ENCODE data around the gene BCKDHB. TPM values are rescaled to one million over a fixed set of nuclear protein-coding genes. Genes with fewer than 3 reads are reported as not detected.

The BCKDHB gene
- total RNA-seq, 1 donor from 2014 or later: 15.0 TPM

DNA sequence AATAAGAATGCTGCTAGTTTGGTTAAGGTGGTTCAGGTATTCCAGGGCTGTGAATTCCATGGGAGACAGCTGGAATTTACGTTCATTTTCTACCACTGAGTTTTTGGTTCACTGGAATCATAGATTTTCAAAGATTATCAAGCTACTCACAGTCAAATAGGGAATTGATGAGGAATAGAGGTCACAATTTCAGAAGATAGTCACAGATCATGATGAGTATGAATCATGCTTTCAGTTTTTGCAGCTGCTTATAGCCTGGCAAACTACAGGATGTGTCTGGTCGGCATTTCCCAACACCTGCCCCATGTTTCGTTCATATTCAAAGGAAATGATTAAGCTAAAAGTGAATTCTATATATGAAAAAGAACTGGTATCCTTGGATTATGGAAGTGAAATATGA is 58.7 kb downstream of the BCKDHB start:
- Histone ChIP-seq H3K4me3 (ENCODE audit: low read depth, low read length) (no peak overlapping the region), H3K27me3 (ENCODE audit: control insufficient read depth, insufficient read depth, low read length) (no peaks in the 10 kb centered on the region), H3K36me3 (ENCODE audit: control insufficient read depth, insufficient read depth, low read length) (no peaks in the 10 kb centered on the region)
- DNase-seq (ENCODE audit: low read depth) (peak; percentile 79), FAIRE-seq (no peak)
- TF ChIP-seq, protein P1, sequence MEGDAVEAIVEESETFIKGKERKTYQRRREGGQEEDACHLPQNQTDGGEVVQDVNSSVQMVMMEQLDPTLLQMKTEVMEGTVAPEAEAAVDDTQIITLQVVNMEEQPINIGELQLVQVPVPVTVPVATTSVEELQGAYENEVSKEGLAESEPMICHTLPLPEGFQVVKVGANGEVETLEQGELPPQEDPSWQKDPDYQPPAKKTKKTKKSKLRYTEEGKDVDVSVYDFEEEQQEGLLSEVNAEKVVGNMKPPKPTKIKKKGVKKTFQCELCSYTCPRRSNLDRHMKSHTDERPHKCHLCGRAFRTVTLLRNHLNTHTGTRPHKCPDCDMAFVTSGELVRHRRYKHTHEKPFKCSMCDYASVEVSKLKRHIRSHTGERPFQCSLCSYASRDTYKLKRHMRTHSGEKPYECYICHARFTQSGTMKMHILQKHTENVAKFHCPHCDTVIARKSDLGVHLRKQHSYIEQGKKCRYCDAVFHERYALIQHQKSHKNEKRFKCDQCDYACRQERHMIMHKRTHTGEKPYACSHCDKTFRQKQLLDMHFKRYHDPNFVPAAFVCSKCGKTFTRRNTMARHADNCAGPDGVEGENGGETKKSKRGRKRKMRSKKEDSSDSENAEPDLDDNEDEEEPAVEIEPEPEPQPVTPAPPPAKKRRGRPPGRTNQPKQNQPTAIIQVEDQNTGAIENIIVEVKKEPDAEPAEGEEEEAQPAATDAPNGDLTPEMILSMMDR (IDR thresholded peaks at IDR 0.05; ENCODE audit: insufficient read depth, low read length, severe bottlenecking): no peak

- FAIRE-seq: no peak
- Histone ChIP-seq H3K27me3 (ENCODE audit: control insufficient read depth, insufficient read depth, low read length) (no peaks in the 10 kb centered on the region), H3K36me3 (ENCODE audit: control insufficient read depth, insufficient read depth, low read length) (no peaks in the 10 kb centered on the region), H3K4me3 (ENCODE audit: low read depth, low read length) (no peak overlapping the region)
- DNase-seq (ENCODE audit: low read depth): no peak
- TF ChIP-seq, protein P1 (IDR thresholded peaks at IDR 0.05; ENCODE audit: insufficient read depth, low read length, severe bottlenecking): no peak
Measured at GRCh38 chr6:80165819-80166218, 59.3 kb downstream of the BCKDHB start.

DNA sequence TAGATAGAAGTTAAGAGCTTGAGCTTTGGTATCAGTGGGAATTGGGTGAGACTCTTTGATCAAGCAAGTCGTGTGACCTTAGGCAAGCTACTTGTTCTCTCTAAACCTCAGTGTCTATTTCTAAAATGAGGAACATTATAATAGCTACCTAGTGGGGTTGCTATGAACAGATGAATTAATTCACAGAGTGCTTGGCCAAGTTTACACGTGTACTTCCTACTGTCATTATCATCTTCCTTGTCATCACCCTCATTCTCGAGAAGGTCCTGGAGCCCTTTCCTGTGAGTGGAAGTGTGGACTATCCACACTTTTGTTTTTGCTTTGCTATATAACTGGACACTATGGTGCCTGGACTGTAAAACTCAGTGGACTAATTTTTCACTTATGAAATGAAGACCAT is 64.0 kb downstream of the BCKDHB start:
- DNase-seq (ENCODE audit: low read depth) (no peak), FAIRE-seq (no peak)
- TF ChIP-seq, protein P1 (IDR thresholded peaks at IDR 0.05; ENCODE audit: insufficient read depth, low read length, severe bottlenecking): no peak
- H3K36me3 ChIP-seq (ENCODE audit: control insufficient read depth, insufficient read depth, low read length): no peaks in the 10 kb centered on the region
- no peaks in the 10 kb centered on the region for H3K27me3 ChIP-seq (ENCODE audit: control insufficient read depth, insufficient read depth, low read length)
- no peak overlapping the region for H3K4me3 ChIP-seq (ENCODE audit: low read depth, low read length)

- H3K27me3 ChIP-seq (ENCODE audit: control insufficient read depth, insufficient read depth, low read length): no peaks in the 10 kb centered on the region
- FAIRE-seq: no peak
- TF ChIP-seq, protein P1 (IDR thresholded peaks at IDR 0.05; ENCODE audit: insufficient read depth, low read length, severe bottlenecking): no peak
- no peaks in the 10 kb centered on the region for H3K36me3 ChIP-seq (ENCODE audit: control insufficient read depth, insufficient read depth, low read length)
- H3K4me3 ChIP-seq (ENCODE audit: low read depth, low read length): no peak overlapping the region
- no peak for DNase-seq (ENCODE audit: low read depth)
Measured at GRCh38 chr6:80173411-80173810, 66.9 kb downstream of the BCKDHB start.

DNA sequence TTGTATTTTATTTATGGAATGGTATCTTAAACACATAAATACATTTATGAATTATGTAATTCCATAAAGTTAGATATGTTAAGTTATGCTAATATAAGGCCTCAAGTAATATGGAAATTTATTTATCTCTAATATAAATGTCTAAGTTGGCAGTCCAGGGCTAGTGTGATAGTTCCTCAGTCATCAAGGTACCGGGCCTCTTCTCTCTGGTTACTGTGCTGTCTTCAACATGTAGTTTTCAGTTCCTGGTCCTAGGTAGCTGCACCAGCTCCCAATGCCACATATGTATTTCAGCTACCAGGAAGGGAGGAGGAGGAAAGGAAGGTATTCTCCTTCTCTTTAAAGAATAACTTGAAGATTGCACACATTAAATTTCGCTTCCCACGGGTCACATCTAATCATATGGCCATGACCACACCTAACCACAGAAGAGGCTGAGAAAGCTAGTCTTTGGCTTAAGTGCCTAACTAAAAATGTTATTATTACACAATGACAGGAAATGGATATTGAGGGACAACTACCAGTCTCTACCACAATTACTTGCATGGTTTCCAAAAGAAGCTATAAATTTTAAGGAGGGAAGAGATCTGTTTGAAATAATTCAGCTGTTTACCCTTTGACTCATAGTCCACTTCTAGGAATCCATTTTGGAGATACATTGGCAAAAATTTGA is 68.6 kb downstream of the BCKDHB start:
- no peak for DNase-seq (ENCODE audit: low read depth)
- no peak overlapping the region for H3K4me3 ChIP-seq (ENCODE audit: low read depth, low read length)
- FAIRE-seq: no peak
- TF ChIP-seq, protein P1 (IDR thresholded peaks at IDR 0.05; ENCODE audit: insufficient read depth, low read length, severe bottlenecking): no peak
- no peaks in the 10 kb centered on the region for H3K36me3 ChIP-seq (ENCODE audit: control insufficient read depth, insufficient read depth, low read length)
- H3K27me3 ChIP-seq (ENCODE audit: control insufficient read depth, insufficient read depth, low read length): no peaks in the 10 kb centered on the region

DNA sequence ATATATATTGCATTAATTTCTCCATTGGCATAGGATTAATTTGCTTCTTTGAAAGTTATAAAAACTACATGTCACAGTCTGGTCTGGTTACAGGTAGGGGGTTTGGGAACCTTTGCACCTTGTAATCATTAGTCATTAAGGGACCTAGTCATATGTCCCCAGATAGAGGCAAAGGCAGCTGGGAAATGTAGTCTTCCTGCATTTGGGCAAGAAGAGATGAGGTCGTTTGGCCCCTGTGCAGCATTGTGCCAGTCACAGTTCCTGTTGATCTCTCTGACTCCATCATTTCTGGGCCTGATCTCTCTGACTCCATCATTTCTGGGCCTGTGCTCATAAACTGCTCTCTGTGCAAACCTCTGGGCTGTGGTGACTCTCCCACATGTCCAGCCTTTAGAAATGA is 73.2 kb downstream of the BCKDHB start:
- no peak overlapping the region for H3K4me3 ChIP-seq (ENCODE audit: low read depth, low read length)
- FAIRE-seq (no peak), DNase-seq (ENCODE audit: low read depth) (peak; percentile 10)
- H3K27me3 ChIP-seq (ENCODE audit: control insufficient read depth, insufficient read depth, low read length): no peaks in the 10 kb centered on the region
- no peaks in the 10 kb centered on the region for H3K36me3 ChIP-seq (ENCODE audit: control insufficient read depth, insufficient read depth, low read length)
- TF ChIP-seq, protein P1 (IDR thresholded peaks at IDR 0.05; ENCODE audit: insufficient read depth, low read length, severe bottlenecking): no peak

All from bronchial epithelial cell (primary cell).